H1 (cell line): ENCODE measurements around the gene BRD3OS. TPM values are rescaled to one million over a fixed set of nuclear protein-coding genes. Genes with fewer than 3 reads are reported as not detected.

ENCODE experiments used
- CHD2 ChIP-seq: IDR thresholded peaks from 2 replicates; pipeline ENCODE4 v1.6.1; 2012; ENCODE audit warnings: low read length, improper control_type of control experiment
- JUND ChIP-seq: IDR thresholded peaks from 2 replicates; pipeline ENCODE4 v1.6.1; 2011; ENCODE audit warnings: mild to moderate bottlenecking, improper control_type of control experiment, low read length
- KDM1A ChIP-seq: fragments of 200-600, 300-600 bp; sonication (generic); IDR thresholded peaks from 2 replicates; pipeline ENCODE4 v1.7.1; 2016; ENCODE audit warnings: mild to moderate bottlenecking, low read length, borderline replicate concordance
- KDM4A ChIP-seq: IDR thresholded peaks from one replicate; pipeline ENCODE4 v1.7.1; 2012; ENCODE audit warnings: low read depth, mild to moderate bottlenecking, moderate library complexity, low read length, inconsistent platforms; ENCODE audit not compliant: severe bottlenecking
- POLR2A ChIP-seq, 2 experiments: IDR thresholded peaks; 1 replicate in 1 of 2; 2 replicates in 1 of 2; pipeline ENCODE4 v1.6.1; 2011; ENCODE audit warnings: low read depth in 2 of 2, low read length in 2 of 2, mild to moderate bottlenecking in 2 of 2; ENCODE audit errors: control extremely low read depth in 1 of 2
- RAD21 ChIP-seq, 2 experiments: IDR thresholded peaks in 1 of 2; conservative IDR thresholded peaks in 1 of 2; 2 replicates each; pipeline ENCODE4 v1.6.1; 2011; ENCODE audit warnings: low read depth in 2 of 2, low read length in 2 of 2, improper control_type of control experiment in 1 of 2, inconsistent platforms in 1 of 2, mild to moderate bottlenecking in 1 of 2, moderate library complexity in 1 of 2
- SP1 ChIP-seq: IDR thresholded peaks from 2 replicates; pipeline ENCODE4 v1.6.1; 2011; ENCODE audit warnings: low read depth, low read length
- TEAD4 ChIP-seq: IDR thresholded peaks from 2 replicates; pipeline ENCODE4 v1.6.1; 2012; ENCODE audit warnings: low read depth, low read length, inconsistent platforms, mixed read lengths
- polyA plus RNA-seq, 7 experiments: library from polyadenylated mRNA; depleted of rRNA in 3 of 7; stranded (reverse) in 5 of 7; unstranded in 2 of 7; fragments of >200 nt in 5 of 7; fragments of 200-250 nt in 2 of 7; gene quantifications; 1 replicate in 5 of 7; 2 replicates in 1 of 7; 4 replicates in 1 of 7; pipeline versions ENCODE4 v1.2.1 to v1.2.3, GENCODE V29; 2011 to 2013; ENCODE audit warnings: missing spikeins in 2 of 7, mixed read lengths in 2 of 7
- total RNA-seq: library from RNA; stranded (reverse); fragmentation: NEBNext Ultra II Directional; extraction: Animal tissue kit (Norgen Biotek cat#: 25700); gene quantifications from 2 replicates; pipeline ENCODE4 v1.2.1, GENCODE V29; 2021
- TF ChIP-seq, protein P1 (sequence below): IDR thresholded peaks from 2 replicates; pipeline ENCODE4 v1.6.1; 2011; ENCODE audit warnings: low read length, improper control_type of control experiment

BRD3OS gene
- total and polyA plus RNA-seq, 2 of the 8 experiments (the other 6 are each of a cell fraction or from before 2014, with no cell fraction given): 12.7 to 20.2 TPM

DNA sequence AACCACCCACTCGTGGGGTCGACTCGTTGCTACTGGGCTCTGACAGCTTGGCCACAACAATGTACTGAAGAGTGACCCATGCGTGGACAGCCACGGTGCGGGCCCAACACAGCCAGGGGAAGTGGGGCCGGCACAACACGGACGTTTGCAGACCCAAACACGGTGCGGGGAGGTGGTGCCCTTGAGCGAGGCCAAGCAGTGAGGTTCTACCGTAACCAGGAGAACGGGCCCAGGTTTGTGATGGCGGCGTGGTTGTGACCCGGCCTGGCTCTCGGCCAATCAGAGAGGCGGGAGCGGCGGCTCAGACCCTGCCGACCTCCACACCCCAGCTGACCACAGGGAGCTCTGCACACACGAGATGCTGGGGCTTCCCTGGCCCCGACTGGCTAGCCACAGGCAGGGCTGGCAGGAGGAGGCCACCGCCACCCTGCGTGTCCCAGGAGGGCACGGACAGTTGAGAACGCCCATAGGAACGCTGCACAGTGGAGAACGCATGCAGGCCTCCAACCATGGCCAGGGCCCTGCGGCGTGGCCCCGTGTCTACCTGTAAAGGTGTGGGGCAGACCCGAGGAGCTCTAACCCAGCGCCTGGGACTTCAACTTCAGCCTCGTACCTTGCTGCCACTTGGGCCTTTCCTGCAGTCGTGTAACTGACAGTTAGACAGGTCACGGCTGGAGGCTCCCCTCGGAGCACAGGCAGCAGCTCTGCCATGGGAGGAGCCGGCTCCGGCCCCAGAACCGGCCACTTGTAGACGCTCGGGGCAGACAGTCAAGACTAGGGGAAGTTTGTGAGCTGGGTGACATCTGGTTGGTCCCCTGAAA lies 28.9 kb downstream of the BRD3OS start (continued):
- TF ChIP-seq, protein P1, sequence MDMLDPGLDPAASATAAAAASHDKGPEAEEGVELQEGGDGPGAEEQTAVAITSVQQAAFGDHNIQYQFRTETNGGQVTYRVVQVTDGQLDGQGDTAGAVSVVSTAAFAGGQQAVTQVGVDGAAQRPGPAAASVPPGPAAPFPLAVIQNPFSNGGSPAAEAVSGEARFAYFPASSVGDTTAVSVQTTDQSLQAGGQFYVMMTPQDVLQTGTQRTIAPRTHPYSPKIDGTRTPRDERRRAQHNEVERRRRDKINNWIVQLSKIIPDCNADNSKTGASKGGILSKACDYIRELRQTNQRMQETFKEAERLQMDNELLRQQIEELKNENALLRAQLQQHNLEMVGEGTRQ: no peak
- TF ChIP-seq JUND: no peak
- TF ChIP-seq KDM4A: no peak
- no peak for TF ChIP-seq KDM1A
- no peak for TF ChIP-seq RAD21 (IDR thresholded peaks at IDR 0.05 in 1 of 2, conservative IDR thresholded peaks at IDR 0.05 in 1 of 2; ENCODE audit: low read depth in 2 of 2, low read length in 2 of 2)
- no peak for TF ChIP-seq POLR2A (IDR thresholded peaks at IDR 0.05; ENCODE audit: control extremely low read depth in 1 of 2, low read depth in 2 of 2, low read length in 2 of 2)
- no peak for TF ChIP-seq CHD2
- TF ChIP-seq TEAD4: no peak
- TF ChIP-seq SP1: no peak
